IMR-90 (cell line): ENCODE data around the gene NOS1. TPM values are rescaled to one million over a fixed set of nuclear protein-coding genes. Genes with fewer than 3 reads are reported as not detected.

ENCODE experiments used
- ATAC-seq: fragments of 200-7000 bp; cut with Tn5 transposase; 2 replicates; pipeline ENCODE4 v1.9.1; 2020; ENCODE audit warnings: low read depth, mild to moderate bottlenecking, moderate library complexity
- BruUV-seq: library from RNA; stranded (reverse); fragments of 400-500 nt; replicated peaks from 2 replicates; lab custom pipeline; 2021; lab: Mats Ljungman, UMichigan
- CTCF ChIA-PET: fragments of 300-600 bp; formaldehyde crosslinking; extraction: SDS; loops from one replicate; lab custom pipeline; 2021; ENCODE audit warnings: antibody characterized with exemption; lab: Yijun Ruan, JAX
- POLR2A ChIA-PET: fragments of 300-600 bp; sonication (Branson Sonifier 250); formaldehyde crosslinking; loops from one replicate; lab custom pipeline; 2022; ENCODE audit warnings: antibody characterized with exemption; ENCODE audit not compliant: unreplicated experiment; lab: Charles Lee
- DNase-seq: peaks from one replicate; pipeline ENCODE4 v3.0.0; 2013
- H2AFZ ChIP-seq: replicated peaks from 2 replicates; pipeline ENCODE3; 2013; ENCODE audit warnings: low read length, mild to moderate bottlenecking; ENCODE audit not compliant: poor library complexity
- H2AK5ac ChIP-seq: 2 replicates; pipeline ENCODE4 v1.6.1; 2013; ENCODE audit warnings: low read depth, low read length, inconsistent platforms
- H2AK9ac ChIP-seq: replicated peaks from 2 replicates; pipeline ENCODE3; 2013; ENCODE audit warnings: mild to moderate bottlenecking, low read depth, low read length, moderate library complexity; ENCODE audit not compliant: poor library complexity
- H2BK120ac ChIP-seq: 2 replicates; pipeline ENCODE4 v1.6.1; 2013; ENCODE audit warnings: low read depth, low read length, inconsistent platforms
- H2BK15ac ChIP-seq: 3 replicates; pipeline ENCODE4 v1.6.1; 2013; ENCODE audit warnings: low read depth, low read length, inconsistent platforms
- H2BK20ac ChIP-seq: 2 replicates; pipeline ENCODE4 v1.6.1; 2013; ENCODE audit warnings: low read depth, mild to moderate bottlenecking, inconsistent platforms, low read length, moderate library complexity
- H2BK5ac ChIP-seq: 2 replicates; pipeline ENCODE4 v1.6.1; 2013; ENCODE audit warnings: mild to moderate bottlenecking, low read depth, low read length, inconsistent platforms; ENCODE audit not compliant: poor library complexity, severe bottlenecking
- H3K14ac ChIP-seq: replicated peaks from 2 replicates; pipeline ENCODE4 v1.6.1; 2013; ENCODE audit warnings: low read depth, low read length, inconsistent platforms
- H3K18ac ChIP-seq: 2 replicates; pipeline ENCODE4 v1.6.1; 2013; ENCODE audit warnings: low read depth, low read length, control low read depth
- H3K23ac ChIP-seq: 2 replicates; pipeline ENCODE4 v1.6.1; 2013; ENCODE audit warnings: low read depth, low read length, inconsistent platforms
- H3K27ac ChIP-seq: 2 replicates; pipeline ENCODE4 v1.5.1; 2013; ENCODE audit warnings: mild to moderate bottlenecking, control low read depth, low read length; ENCODE audit not compliant: insufficient read depth
- H3K27me3 ChIP-seq: 2 replicates; pipeline ENCODE4 v1.6.1; 2013; ENCODE audit warnings: low read length; ENCODE audit not compliant: control insufficient read depth, insufficient read depth
- H3K36me3 ChIP-seq: 2 replicates; pipeline ENCODE4 v1.6.1; 2013; ENCODE audit warnings: low read length, mixed read lengths; ENCODE audit not compliant: control insufficient read depth, insufficient read depth
- H3K4ac ChIP-seq: 2 replicates; pipeline ENCODE4 v1.6.1; 2013; ENCODE audit warnings: low read depth, low read length, inconsistent platforms
- H3K4me1 ChIP-seq: 2 replicates; pipeline ENCODE4 v1.6.1; 2013; ENCODE audit warnings: low read length, mixed read lengths; ENCODE audit not compliant: control insufficient read depth, insufficient read depth
- H3K4me2 ChIP-seq: 2 replicates; pipeline ENCODE4 v1.6.1; 2013; ENCODE audit warnings: low read depth, mild to moderate bottlenecking, control low read depth, low read length, moderate library complexity
- H3K4me3 ChIP-seq: 2 replicates; pipeline ENCODE4 v1.5.1; 2013; ENCODE audit warnings: low read depth, mild to moderate bottlenecking, control low read depth, low read length, moderate library complexity; ENCODE audit not compliant: insufficient read depth
- H3K56ac ChIP-seq: 2 replicates; pipeline ENCODE4 v1.6.1; 2013; ENCODE audit warnings: low read length, inconsistent platforms; ENCODE audit not compliant: insufficient read depth; ENCODE audit errors: extremely low read depth
- H3K79me1 ChIP-seq, 2 experiments: 2 replicates each; pipeline ENCODE4 v1.6.1; 2013; ENCODE audit warnings: low read length in 2 of 2, inconsistent platforms in 1 of 2, low read depth in 1 of 2
- H3K9ac ChIP-seq: 2 replicates; pipeline ENCODE4 v1.6.1; 2013; ENCODE audit warnings: low read depth, low read length, control low read depth
- H3K9me1 ChIP-seq: 2 replicates; pipeline ENCODE4 v1.6.1; 2013; ENCODE audit warnings: low read length, inconsistent platforms; ENCODE audit not compliant: insufficient read depth
- H3K9me3 ChIP-seq: 2 replicates; pipeline ENCODE4 v1.6.1; 2013; ENCODE audit warnings: low read length; ENCODE audit not compliant: control insufficient read depth, insufficient read depth
- H4K20me1 ChIP-seq: 2 replicates; pipeline ENCODE4 v1.6.1; 2013; ENCODE audit warnings: low read length, inconsistent platforms; ENCODE audit not compliant: insufficient read depth
- H4K5ac ChIP-seq: 2 replicates; pipeline ENCODE4 v1.6.1; 2013; ENCODE audit warnings: mild to moderate bottlenecking, low read depth, low read length, control low read depth
- H4K8ac ChIP-seq, 2 experiments: 2 replicates each; pipeline ENCODE4 v1.6.1; 2013; ENCODE audit warnings: low read depth in 2 of 2, low read length in 2 of 2, control low read depth in 1 of 2, inconsistent platforms in 1 of 2
- H4K91ac ChIP-seq: 2 replicates; pipeline ENCODE4 v1.6.1; 2013; ENCODE audit warnings: low read depth, low read length, inconsistent platforms; ENCODE audit not compliant: insufficient read depth
- BHLHE40 ChIP-seq: fragments of 150-350 bp; IDR thresholded peaks from 2 replicates; pipeline ENCODE4 v1.6.1; 2016; ENCODE audit warnings: mild to moderate bottlenecking, low read depth, low read length
- CEBPB ChIP-seq: IDR thresholded peaks from 2 replicates; pipeline ENCODE4 v1.6.1; 2012; ENCODE audit warnings: low read depth, low read length, improper control_type of control experiment
- FOS ChIP-seq: fragments of 150-350 bp; IDR thresholded peaks from 2 replicates; pipeline ENCODE4 v1.6.1; 2016; ENCODE audit warnings: low read depth, low read length
- MAFK ChIP-seq: IDR thresholded peaks from 2 replicates; pipeline ENCODE4 v1.6.1; 2012; ENCODE audit warnings: low read depth, low read length, improper control_type of control experiment
- POLR2A ChIP-seq: IDR thresholded peaks from 2 replicates; pipeline ENCODE4 v1.6.1; 2012; ENCODE audit warnings: mild to moderate bottlenecking, low read depth, low read length
- RCOR1 ChIP-seq: IDR thresholded peaks from 2 replicates; pipeline ENCODE4 v1.6.1; 2012; ENCODE audit warnings: mild to moderate bottlenecking, low read length, improper control_type of control experiment; ENCODE audit not compliant: insufficient replicate concordance
- SMC3 ChIP-seq: fragments of 150-350 bp; IDR thresholded peaks from 2 replicates; pipeline ENCODE4 v1.6.1; 2016; ENCODE audit warnings: low read depth, mild to moderate bottlenecking, antibody characterized with exemption, low read length, moderate library complexity
- WGBS, 2 experiments: methylation state at CpG; one replicate each; pipeline versions ENCODE4 v1.1.5 to v1.1.7; 2013; ENCODE audit warnings: missing lambda C conversion rate in 2 of 2; ENCODE audit not compliant: insufficient read length in 1 of 2; ENCODE audit errors: extremely low coverage in 2 of 2; 5-methylcytosine and 5-hydroxymethylcytosine counted together
- dilution Hi-C: fragments of 300-500 bp; cut with HindIII; formaldehyde crosslinking; loops from one replicate; pipeline ENCODE4 v1.14.3; 2018; ENCODE audit warnings: low sequenced_read_pairs; ENCODE audit not compliant: unreplicated experiment
- in situ Hi-C: fragments of 300-500 bp; cut with MboI; formaldehyde crosslinking; loops from 3 replicates; pipeline ENCODE4 v1.14.3; 2019; ENCODE audit warnings: low sequenced_read_pairs, inconsistent platforms, mixed read lengths
- intact Hi-C: fragments of 100-400 bp; cut with micrococcal nuclease; formaldehyde crosslinking; loops from 2 replicates; pipeline ENCODE4 v1.10.0; 2022
- polyA plus RNA-seq, 3 experiments: library from polyadenylated mRNA; depleted of rRNA; stranded (reverse); fragments of >200 nt; gene quantifications; 2 replicates each; pipeline ENCODE4 v1.2.3, GENCODE V29; 2012; ENCODE audit warnings: low replicate concordance in 1 of 3
- total RNA-seq: library from RNA; depleted of rRNA; stranded (reverse); fragments of >200 nt; gene quantifications from 2 replicates; pipeline ENCODE4 v1.2.3, GENCODE V29; 2012
- TF ChIP-seq, protein P1 (sequence below): conservative IDR thresholded peaks from 2 replicates; pipeline ENCODE4 v1.5.1; 2012; ENCODE audit warnings: mild to moderate bottlenecking, low read depth, low read length, improper control_type of control experiment

Gene NOS1
- total and polyA plus RNA-seq, 2 of the 4 experiments (the other 2 are of a cell fraction) = 0.09 TPM; not detected in 1

DNA sequence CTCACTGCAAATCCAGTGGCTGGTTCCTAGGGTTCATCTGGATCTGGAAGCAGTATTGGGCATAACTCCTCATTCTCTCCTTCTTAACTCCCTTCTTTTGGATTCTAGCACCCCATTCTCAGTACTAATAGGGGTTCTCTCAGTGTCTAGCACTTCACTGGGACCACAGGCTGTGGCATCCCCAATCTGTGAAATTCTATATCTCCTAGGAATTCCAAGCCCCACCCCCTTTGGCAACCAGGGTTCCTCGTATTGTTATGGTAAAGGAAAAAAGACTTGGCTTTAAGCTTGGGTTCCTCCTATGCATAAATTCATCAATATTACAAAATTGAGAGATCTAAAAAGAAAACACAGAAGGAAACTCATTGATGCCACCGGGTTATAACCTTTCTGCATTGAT lies 126.2 kb downstream of the NOS1 start:
- H3K4me2 ChIP-seq = no peak overlapping the region
- H3K27me3 ChIP-seq = no peaks in the 10 kb centered on the region
- no peak overlapping the region for H3K9ac ChIP-seq
- H3K9me1 ChIP-seq = no peaks in the 10 kb centered on the region
- TF ChIP-seq CEBPB (no peak), SMC3 (no peak), POLR2A (no peak), FOS (no peak), BHLHE40 (no peak), MAFK (no peak), RCOR1 (no peak)
- TF ChIP-seq, protein P1, sequence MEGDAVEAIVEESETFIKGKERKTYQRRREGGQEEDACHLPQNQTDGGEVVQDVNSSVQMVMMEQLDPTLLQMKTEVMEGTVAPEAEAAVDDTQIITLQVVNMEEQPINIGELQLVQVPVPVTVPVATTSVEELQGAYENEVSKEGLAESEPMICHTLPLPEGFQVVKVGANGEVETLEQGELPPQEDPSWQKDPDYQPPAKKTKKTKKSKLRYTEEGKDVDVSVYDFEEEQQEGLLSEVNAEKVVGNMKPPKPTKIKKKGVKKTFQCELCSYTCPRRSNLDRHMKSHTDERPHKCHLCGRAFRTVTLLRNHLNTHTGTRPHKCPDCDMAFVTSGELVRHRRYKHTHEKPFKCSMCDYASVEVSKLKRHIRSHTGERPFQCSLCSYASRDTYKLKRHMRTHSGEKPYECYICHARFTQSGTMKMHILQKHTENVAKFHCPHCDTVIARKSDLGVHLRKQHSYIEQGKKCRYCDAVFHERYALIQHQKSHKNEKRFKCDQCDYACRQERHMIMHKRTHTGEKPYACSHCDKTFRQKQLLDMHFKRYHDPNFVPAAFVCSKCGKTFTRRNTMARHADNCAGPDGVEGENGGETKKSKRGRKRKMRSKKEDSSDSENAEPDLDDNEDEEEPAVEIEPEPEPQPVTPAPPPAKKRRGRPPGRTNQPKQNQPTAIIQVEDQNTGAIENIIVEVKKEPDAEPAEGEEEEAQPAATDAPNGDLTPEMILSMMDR = no peak
- H3K56ac ChIP-seq = no peak overlapping the region
- intact Hi-C loops (no loop called here), dilution Hi-C loops (no loop called here), in situ Hi-C loops (no loop called here)
- DNase-seq (no peak), ATAC-seq (no peak)
- no peak overlapping the region for H4K91ac ChIP-seq
- no TSS peak for BruUV-seq
- H2AFZ ChIP-seq = no peak overlapping the region
- no peak overlapping the region for H2BK120ac ChIP-seq
- no peak overlapping the region for H3K14ac ChIP-seq
- no peak overlapping the region for H4K5ac ChIP-seq
- H2BK20ac ChIP-seq = no peak overlapping the region
- H3K18ac ChIP-seq = no peak overlapping the region
- H3K27ac ChIP-seq = no peak overlapping the region
- no CpG with 5 or more reads among the region's 2 CpGs for WGBS, 2 experiments
- no peaks in the 10 kb centered on the region for H3K79me1 ChIP-seq
- H3K4ac ChIP-seq = no peak overlapping the region
- no peak overlapping the region for H3K4me3 ChIP-seq
- H4K8ac ChIP-seq = no peak overlapping the region
- H2AK5ac ChIP-seq = no peak overlapping the region
- CTCF ChIA-PET = no interaction called here
- no peak overlapping the region for H3K23ac ChIP-seq
- H3K4me1 ChIP-seq = no peaks in the 10 kb centered on the region
- no peaks in the 10 kb centered on the region for H3K36me3 ChIP-seq
- POLR2A ChIA-PET = no interaction called here
- no peak overlapping the region for H2BK15ac ChIP-seq
- H3K9me3 ChIP-seq = peaks cover 2% of the 10 kb centered on the region; the same call in 1 of the 2 replicates
- H4K20me1 ChIP-seq = no peaks in the 10 kb centered on the region
- no peak overlapping the region for H2AK9ac ChIP-seq
- no peak overlapping the region for H2BK5ac ChIP-seq
